ENCODE data around the gene PDSS2.

DNA sequence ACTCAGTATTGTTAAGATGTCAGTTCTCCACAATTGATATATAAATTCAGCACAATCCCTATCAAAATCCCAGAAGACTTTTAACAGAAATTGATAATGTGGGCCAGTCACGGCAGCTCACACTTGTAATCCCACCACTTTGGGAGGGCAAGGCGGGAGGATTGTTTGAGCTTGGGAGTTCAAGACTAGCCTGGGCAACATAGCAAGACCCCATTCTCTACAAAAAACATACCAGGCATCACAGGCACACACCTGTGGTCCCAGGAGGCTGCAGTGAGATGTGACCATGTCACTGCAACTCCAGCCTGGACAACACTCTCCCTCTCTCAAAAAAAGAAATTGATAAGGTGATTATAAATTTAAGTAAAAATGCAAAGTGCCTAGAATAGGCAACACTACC lies 90.9 kb downstream of the PDSS2 start:
- TF ChIP-seq, protein P1, sequence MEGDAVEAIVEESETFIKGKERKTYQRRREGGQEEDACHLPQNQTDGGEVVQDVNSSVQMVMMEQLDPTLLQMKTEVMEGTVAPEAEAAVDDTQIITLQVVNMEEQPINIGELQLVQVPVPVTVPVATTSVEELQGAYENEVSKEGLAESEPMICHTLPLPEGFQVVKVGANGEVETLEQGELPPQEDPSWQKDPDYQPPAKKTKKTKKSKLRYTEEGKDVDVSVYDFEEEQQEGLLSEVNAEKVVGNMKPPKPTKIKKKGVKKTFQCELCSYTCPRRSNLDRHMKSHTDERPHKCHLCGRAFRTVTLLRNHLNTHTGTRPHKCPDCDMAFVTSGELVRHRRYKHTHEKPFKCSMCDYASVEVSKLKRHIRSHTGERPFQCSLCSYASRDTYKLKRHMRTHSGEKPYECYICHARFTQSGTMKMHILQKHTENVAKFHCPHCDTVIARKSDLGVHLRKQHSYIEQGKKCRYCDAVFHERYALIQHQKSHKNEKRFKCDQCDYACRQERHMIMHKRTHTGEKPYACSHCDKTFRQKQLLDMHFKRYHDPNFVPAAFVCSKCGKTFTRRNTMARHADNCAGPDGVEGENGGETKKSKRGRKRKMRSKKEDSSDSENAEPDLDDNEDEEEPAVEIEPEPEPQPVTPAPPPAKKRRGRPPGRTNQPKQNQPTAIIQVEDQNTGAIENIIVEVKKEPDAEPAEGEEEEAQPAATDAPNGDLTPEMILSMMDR (IDR thresholded peaks at IDR 0.05; ENCODE audit: poor library complexity, severe bottlenecking), result no peak
- no peak for TF ChIP-seq REST (IDR thresholded peaks at IDR 0.05; ENCODE audit: borderline replicate concordance)
